WTC11 (cell line): ENCODE measurements around the gene ZNF804B. TPM values are rescaled to one million over a fixed set of nuclear protein-coding genes. Genes with fewer than 3 reads are reported as not detected.

Experiments used
- ATAC-seq: fragments of 200-7000 bp; cut with Tn5 transposase; 2 replicates; pipeline ENCODE4 v1.10.0; 2021; ENCODE audit warnings: mild to moderate bottlenecking, moderate library complexity
- CTCF ChIA-PET: fragments of 300-600 bp; sonication (Branson Sonifier 250); formaldehyde crosslinking; loops from one replicate; lab custom pipeline; 2021; ENCODE audit warnings: antibody characterized with exemption; lab: Charles Lee
- POLR2A ChIA-PET: fragments of 350-600 bp; sonication (Branson Sonifier 250); formaldehyde crosslinking; loops from one replicate; lab custom pipeline; 2021; ENCODE audit warnings: antibody characterized with exemption; lab: Charles Lee
- DNase-seq: peaks from one replicate; pipeline ENCODE4 v3.0.0; 2021; ENCODE audit warnings: low spot score
- H3K27ac Mint-ChIP-seq: 2 replicates; pipeline ENCODE4 v1.8.0; 2021; ENCODE audit warnings: mixed read lengths
- H3K27me3 Mint-ChIP-seq: 2 replicates; pipeline ENCODE4 v1.8.0; 2021; ENCODE audit warnings: low read depth, mild to moderate bottlenecking, moderate library complexity, mixed read lengths
- H3K36me3 Mint-ChIP-seq: 2 replicates; pipeline ENCODE4 v1.8.0; 2021; ENCODE audit warnings: mixed read lengths
- H3K4me1 Mint-ChIP-seq: 2 replicates; pipeline ENCODE4 v1.8.0; 2022; ENCODE audit warnings: mixed read lengths
- H3K4me3 Mint-ChIP-seq: 2 replicates; pipeline ENCODE4 v1.8.0; 2021; ENCODE audit warnings: mild to moderate bottlenecking, moderate library complexity, mixed read lengths
- H3K9me3 Mint-ChIP-seq: 2 replicates; pipeline ENCODE4 v1.8.0; 2021; ENCODE audit warnings: mixed read lengths
- CBFB ChIP-seq: sonication (generic); formaldehyde crosslinking; IDR thresholded peaks from 2 replicates; pipeline ENCODE4 v1.8.1; 2022; ENCODE audit warnings: mild to moderate bottlenecking, low read depth, missing genetic modification reagents
- CREB1 ChIP-seq: sonication (generic); formaldehyde crosslinking; IDR thresholded peaks from 2 replicates; pipeline ENCODE4 v1.8.0; 2023; ENCODE audit warnings: mild to moderate bottlenecking, missing genetic modification reagents
- KAT7 ChIP-seq: sonication (generic); formaldehyde crosslinking; IDR thresholded peaks from 2 replicates; pipeline ENCODE4 v1.8.1; 2023; ENCODE audit warnings: missing genetic modification reagents, mild to moderate bottlenecking, borderline replicate concordance
- TCF7 ChIP-seq: sonication (generic); formaldehyde crosslinking; IDR thresholded peaks from 2 replicates; pipeline ENCODE4 v1.8.0; 2022; ENCODE audit warnings: mild to moderate bottlenecking, low read depth, missing genetic modification reagents, moderate library complexity
- TEAD1 ChIP-seq: sonication (generic); formaldehyde crosslinking; IDR thresholded peaks from 2 replicates; pipeline ENCODE4 v1.8.0; 2022; ENCODE audit warnings: mild to moderate bottlenecking, missing genetic modification reagents
- TEAD4 ChIP-seq: sonication (generic); formaldehyde crosslinking; IDR thresholded peaks from 2 replicates; pipeline ENCODE4 v1.8.0; 2022; ENCODE audit warnings: mild to moderate bottlenecking, missing genetic modification reagents
- ZNF121 ChIP-seq: sonication (generic); formaldehyde crosslinking; IDR thresholded peaks from 2 replicates; pipeline ENCODE4 v1.8.0; 2023; ENCODE audit warnings: missing genetic modification reagents
- ZNF232 ChIP-seq: sonication (generic); formaldehyde crosslinking; IDR thresholded peaks from 2 replicates; pipeline ENCODE4 v1.8.0; 2022; ENCODE audit warnings: mild to moderate bottlenecking, missing genetic modification reagents
- ZNF263 ChIP-seq: sonication (generic); formaldehyde crosslinking; IDR thresholded peaks from 2 replicates; pipeline ENCODE4 v1.8.1; 2022; ENCODE audit warnings: low read depth, mild to moderate bottlenecking, moderate library complexity, missing genetic modification reagents
- total RNA-seq: library from RNA; stranded (reverse); gene quantifications from 3 replicates; pipeline ENCODE4 v1.2.3, GENCODE V29; 2021
- TF ChIP-seq, protein P1 (sequence below): sonication (generic); formaldehyde crosslinking; IDR thresholded peaks from 2 replicates; pipeline ENCODE4 v1.8.1; 2023; ENCODE audit warnings: mild to moderate bottlenecking, missing genetic modification reagents, moderate library complexity
- TF ChIP-seq, protein P2 (sequence below): fragments of 250-450 bp; sonication (Bioruptor Pico); IDR thresholded peaks from 2 replicates; pipeline ENCODE4 v1.9.0; 2021; ENCODE audit warnings: moderate library complexity, mild to moderate bottlenecking, inconsistent platforms, borderline replicate concordance
- TF ChIP-seq, protein P3 (sequence below): sonication (generic); formaldehyde crosslinking; IDR thresholded peaks from 2 replicates; pipeline ENCODE4 v1.8.0; 2023; ENCODE audit warnings: missing genetic modification reagents, mild to moderate bottlenecking, borderline replicate concordance
- TF ChIP-seq, protein P4 (sequence below): sonication (generic); formaldehyde crosslinking; IDR thresholded peaks from 2 replicates; pipeline ENCODE4 v1.8.0; 2023; ENCODE audit warnings: missing genetic modification reagents
- TF ChIP-seq, protein P5 (sequence below): sonication (generic); formaldehyde crosslinking; IDR thresholded peaks from 2 replicates; pipeline ENCODE4 v1.8.0; 2022; ENCODE audit warnings: mild to moderate bottlenecking, missing genetic modification reagents
- TF ChIP-seq, protein P6 (sequence below): sonication (generic); formaldehyde crosslinking; IDR thresholded peaks from 2 replicates; pipeline ENCODE4 v1.8.0; 2023; ENCODE audit warnings: mild to moderate bottlenecking, missing genetic modification reagents
- TF ChIP-seq, protein P7 (sequence below): fragments of 250-450 bp; sonication (Bioruptor Pico); IDR thresholded peaks from 2 replicates; pipeline ENCODE4 v1.9.0; 2021; ENCODE audit warnings: mild to moderate bottlenecking, borderline replicate concordance

Gene ZNF804B
- total RNA-seq, 1 experiment from 2014 or later: 0.04 TPM

DNA sequence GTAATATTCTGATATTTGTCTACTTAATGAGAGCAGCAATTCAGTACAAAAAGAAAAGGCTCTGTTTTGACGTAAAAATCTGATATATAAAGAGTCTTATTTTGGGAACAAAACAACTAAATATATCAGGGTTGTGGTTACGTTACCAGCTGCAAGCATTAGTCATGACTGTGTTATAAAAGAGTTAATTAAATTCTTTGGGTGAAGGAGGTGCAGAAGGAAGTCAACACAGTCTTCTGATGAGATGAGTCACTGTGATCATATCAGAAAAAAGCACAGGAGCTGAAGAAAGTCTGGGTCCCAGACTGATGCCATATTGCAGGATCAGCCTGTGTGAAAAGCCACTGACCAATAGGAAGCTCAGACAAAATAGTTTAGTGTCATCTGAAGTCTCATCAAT is 270.4 kb downstream of the ZNF804B start (continued):
- TF ChIP-seq TEAD4 (CRISPR knock-in tag) (no peak), ZNF232 (CRISPR knock-in tag) (no peak), KAT7 (CRISPR knock-in tag) (no peak), CREB1 (CRISPR knock-in tag) (no peak), ZNF263 (CRISPR knock-in tag) (no peak)

DNA sequence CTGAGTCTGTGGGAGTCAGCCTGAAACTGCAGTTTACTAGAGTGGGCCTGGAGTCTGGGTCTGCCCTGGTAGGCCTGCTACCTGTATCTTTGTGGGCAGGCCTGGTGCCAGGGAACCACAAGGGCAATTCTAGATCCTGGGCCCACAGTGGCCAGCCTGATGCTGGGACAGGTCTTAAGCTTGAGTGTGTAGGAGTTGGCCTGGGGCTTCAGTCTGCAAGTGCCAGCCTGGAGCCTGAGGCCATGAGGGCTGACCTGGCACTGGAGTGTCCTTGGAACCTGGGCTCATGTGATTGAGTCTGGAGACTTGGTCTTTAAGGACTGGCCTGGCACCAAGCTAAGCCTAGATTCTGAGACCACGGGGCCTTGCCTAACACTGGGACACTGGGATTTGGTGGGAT is 281.7 kb downstream of the ZNF804B start:
- no peak for ATAC-seq
- ChIA-PET CTCF (no interaction called here), POLR2A (no interaction called here)
- Mint-ChIP-seq H3K27ac (no peak overlapping the region), H3K9me3 (peaks cover 41% of the 10 kb centered on the region), H3K4me1 (no peaks in the 10 kb centered on the region), H3K27me3 (no peaks in the 10 kb centered on the region), H3K4me3 (no peak overlapping the region), H3K36me3 (peaks cover 24% of the 10 kb centered on the region)
- no peak for DNase-seq
- TF ChIP-seq ZNF121 (CRISPR knock-in tag) (no peak), TEAD1 (CRISPR knock-in tag) (no peak), ZNF263 (CRISPR knock-in tag) (no peak), CBFB (no peak)
- TF ChIP-seq, protein P1, sequence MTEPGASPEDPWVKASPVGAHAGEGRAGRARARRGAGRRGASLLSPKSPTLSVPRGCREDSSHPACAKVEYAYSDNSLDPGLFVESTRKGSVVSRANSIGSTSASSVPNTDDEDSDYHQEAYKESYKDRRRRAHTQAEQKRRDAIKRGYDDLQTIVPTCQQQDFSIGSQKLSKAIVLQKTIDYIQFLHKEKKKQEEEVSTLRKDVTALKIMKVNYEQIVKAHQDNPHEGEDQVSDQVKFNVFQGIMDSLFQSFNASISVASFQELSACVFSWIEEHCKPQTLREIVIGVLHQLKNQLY (CRISPR knock-in tag): no peak
- TF ChIP-seq, protein P2, sequence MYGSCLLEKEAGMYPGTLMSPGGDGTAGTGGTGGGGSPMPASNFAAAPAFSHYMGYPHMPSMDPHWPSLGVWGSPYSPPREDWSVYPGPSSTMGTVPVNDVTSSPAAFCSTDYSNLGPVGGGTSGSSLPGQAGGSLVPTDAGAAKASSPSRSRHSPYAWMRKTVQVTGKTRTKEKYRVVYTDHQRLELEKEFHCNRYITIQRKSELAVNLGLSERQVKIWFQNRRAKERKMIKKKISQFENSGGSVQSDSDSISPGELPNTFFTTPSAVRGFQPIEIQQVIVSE (CRISPR knock-in tag): no peak
- TF ChIP-seq, protein P3, sequence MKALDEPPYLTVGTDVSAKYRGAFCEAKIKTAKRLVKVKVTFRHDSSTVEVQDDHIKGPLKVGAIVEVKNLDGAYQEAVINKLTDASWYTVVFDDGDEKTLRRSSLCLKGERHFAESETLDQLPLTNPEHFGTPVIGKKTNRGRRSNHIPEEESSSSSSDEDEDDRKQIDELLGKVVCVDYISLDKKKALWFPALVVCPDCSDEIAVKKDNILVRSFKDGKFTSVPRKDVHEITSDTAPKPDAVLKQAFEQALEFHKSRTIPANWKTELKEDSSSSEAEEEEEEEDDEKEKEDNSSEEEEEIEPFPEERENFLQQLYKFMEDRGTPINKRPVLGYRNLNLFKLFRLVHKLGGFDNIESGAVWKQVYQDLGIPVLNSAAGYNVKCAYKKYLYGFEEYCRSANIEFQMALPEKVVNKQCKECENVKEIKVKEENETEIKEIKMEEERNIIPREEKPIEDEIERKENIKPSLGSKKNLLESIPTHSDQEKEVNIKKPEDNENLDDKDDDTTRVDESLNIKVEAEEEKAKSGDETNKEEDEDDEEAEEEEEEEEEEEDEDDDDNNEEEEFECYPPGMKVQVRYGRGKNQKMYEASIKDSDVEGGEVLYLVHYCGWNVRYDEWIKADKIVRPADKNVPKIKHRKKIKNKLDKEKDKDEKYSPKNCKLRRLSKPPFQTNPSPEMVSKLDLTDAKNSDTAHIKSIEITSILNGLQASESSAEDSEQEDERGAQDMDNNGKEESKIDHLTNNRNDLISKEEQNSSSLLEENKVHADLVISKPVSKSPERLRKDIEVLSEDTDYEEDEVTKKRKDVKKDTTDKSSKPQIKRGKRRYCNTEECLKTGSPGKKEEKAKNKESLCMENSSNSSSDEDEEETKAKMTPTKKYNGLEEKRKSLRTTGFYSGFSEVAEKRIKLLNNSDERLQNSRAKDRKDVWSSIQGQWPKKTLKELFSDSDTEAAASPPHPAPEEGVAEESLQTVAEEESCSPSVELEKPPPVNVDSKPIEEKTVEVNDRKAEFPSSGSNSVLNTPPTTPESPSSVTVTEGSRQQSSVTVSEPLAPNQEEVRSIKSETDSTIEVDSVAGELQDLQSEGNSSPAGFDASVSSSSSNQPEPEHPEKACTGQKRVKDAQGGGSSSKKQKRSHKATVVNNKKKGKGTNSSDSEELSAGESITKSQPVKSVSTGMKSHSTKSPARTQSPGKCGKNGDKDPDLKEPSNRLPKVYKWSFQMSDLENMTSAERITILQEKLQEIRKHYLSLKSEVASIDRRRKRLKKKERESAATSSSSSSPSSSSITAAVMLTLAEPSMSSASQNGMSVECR (CRISPR knock-in tag): no peak
- TF ChIP-seq, protein P4, sequence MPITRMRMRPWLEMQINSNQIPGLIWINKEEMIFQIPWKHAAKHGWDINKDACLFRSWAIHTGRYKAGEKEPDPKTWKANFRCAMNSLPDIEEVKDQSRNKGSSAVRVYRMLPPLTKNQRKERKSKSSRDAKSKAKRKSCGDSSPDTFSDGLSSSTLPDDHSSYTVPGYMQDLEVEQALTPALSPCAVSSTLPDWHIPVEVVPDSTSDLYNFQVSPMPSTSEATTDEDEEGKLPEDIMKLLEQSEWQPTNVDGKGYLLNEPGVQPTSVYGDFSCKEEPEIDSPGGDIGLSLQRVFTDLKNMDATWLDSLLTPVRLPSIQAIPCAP (CRISPR knock-in tag): no peak
- TF ChIP-seq, protein P5, sequence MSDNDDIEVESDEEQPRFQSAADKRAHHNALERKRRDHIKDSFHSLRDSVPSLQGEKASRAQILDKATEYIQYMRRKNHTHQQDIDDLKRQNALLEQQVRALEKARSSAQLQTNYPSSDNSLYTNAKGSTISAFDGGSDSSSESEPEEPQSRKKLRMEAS (CRISPR knock-in tag): no peak
- TF ChIP-seq, protein P6, sequence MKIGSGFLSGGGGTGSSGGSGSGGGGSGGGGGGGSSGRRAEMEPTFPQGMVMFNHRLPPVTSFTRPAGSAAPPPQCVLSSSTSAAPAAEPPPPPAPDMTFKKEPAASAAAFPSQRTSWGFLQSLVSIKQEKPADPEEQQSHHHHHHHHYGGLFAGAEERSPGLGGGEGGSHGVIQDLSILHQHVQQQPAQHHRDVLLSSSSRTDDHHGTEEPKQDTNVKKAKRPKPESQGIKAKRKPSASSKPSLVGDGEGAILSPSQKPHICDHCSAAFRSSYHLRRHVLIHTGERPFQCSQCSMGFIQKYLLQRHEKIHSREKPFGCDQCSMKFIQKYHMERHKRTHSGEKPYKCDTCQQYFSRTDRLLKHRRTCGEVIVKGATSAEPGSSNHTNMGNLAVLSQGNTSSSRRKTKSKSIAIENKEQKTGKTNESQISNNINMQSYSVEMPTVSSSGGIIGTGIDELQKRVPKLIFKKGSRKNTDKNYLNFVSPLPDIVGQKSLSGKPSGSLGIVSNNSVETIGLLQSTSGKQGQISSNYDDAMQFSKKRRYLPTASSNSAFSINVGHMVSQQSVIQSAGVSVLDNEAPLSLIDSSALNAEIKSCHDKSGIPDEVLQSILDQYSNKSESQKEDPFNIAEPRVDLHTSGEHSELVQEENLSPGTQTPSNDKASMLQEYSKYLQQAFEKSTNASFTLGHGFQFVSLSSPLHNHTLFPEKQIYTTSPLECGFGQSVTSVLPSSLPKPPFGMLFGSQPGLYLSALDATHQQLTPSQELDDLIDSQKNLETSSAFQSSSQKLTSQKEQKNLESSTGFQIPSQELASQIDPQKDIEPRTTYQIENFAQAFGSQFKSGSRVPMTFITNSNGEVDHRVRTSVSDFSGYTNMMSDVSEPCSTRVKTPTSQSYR (CRISPR knock-in tag): no peak

DNA sequence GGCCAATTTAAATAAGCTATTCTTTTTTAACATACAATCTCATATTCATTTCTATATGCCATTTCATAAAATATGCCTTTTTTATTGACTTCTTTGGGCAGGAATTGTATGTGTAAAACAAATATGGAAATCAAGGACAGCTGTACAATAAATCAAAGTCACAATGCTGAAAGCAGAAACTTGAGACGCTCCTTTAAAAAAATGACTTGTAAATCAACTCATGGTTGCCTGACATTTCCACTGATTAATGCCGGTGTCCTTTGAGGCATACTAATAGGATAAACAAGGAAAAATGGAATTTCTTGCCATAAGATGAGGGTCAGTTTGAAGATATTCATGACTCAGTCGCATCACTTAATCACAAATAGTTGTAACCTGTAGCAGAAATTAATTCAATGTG is 283.4 kb downstream of the ZNF804B start:
- no peak for DNase-seq
- Mint-ChIP-seq H3K4me1 (no peaks in the 10 kb centered on the region), H3K27ac (no peak overlapping the region), H3K9me3 (peaks cover 54% of the 10 kb centered on the region), H3K27me3 (no peaks in the 10 kb centered on the region; the same call in 1 of the 2 replicates), H3K36me3 (peaks cover 27% of the 10 kb centered on the region), H3K4me3 (no peak overlapping the region)
- ChIA-PET CTCF (no interaction called here), POLR2A (interaction anchor here (0.6 kb wide), 1 partner anchor 849 kb away, joined by 3 read pairs; no protein-coding TSS in a partner anchor)
- ATAC-seq: no peak
- no peak for TF ChIP-seq TCF7 (CRISPR knock-in tag)
- TF ChIP-seq, protein P7, sequence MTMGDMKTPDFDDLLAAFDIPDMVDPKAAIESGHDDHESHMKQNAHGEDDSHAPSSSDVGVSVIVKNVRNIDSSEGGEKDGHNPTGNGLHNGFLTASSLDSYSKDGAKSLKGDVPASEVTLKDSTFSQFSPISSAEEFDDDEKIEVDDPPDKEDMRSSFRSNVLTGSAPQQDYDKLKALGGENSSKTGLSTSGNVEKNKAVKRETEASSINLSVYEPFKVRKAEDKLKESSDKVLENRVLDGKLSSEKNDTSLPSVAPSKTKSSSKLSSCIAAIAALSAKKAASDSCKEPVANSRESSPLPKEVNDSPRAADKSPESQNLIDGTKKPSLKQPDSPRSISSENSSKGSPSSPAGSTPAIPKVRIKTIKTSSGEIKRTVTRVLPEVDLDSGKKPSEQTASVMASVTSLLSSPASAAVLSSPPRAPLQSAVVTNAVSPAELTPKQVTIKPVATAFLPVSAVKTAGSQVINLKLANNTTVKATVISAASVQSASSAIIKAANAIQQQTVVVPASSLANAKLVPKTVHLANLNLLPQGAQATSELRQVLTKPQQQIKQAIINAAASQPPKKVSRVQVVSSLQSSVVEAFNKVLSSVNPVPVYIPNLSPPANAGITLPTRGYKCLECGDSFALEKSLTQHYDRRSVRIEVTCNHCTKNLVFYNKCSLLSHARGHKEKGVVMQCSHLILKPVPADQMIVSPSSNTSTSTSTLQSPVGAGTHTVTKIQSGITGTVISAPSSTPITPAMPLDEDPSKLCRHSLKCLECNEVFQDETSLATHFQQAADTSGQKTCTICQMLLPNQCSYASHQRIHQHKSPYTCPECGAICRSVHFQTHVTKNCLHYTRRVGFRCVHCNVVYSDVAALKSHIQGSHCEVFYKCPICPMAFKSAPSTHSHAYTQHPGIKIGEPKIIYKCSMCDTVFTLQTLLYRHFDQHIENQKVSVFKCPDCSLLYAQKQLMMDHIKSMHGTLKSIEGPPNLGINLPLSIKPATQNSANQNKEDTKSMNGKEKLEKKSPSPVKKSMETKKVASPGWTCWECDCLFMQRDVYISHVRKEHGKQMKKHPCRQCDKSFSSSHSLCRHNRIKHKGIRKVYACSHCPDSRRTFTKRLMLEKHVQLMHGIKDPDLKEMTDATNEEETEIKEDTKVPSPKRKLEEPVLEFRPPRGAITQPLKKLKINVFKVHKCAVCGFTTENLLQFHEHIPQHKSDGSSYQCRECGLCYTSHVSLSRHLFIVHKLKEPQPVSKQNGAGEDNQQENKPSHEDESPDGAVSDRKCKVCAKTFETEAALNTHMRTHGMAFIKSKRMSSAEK (CRISPR knock-in tag): no peak
